ENCODE results near the gene NKAIN2.

NKAIN2 gene

GRCh38 chr6:124798942-124799496 lies 995.4 kb downstream of the NKAIN2 start:
- peak; percentile 30 for TF ChIP-seq CTCF (IDR thresholded peaks at IDR 0.05; ENCODE audit: low read depth, low read length)
- H3K4me3 ChIP-seq (ENCODE audit: low read depth, low read length) = no peak overlapping the region
- DNase-seq (ENCODE audit: low read depth, low spot score) = no peak
- in situ Hi-C loops (cut with HindIII; ENCODE audit: low sequenced_read_pairs) = no loop called here

- H3K4me3 ChIP-seq (ENCODE audit: low read depth, low read length) = no peak overlapping the region
- DNase-seq (ENCODE audit: low read depth, low spot score) = no peak
- in situ Hi-C loops (cut with HindIII; ENCODE audit: low sequenced_read_pairs) = no loop called here
- no peak for TF ChIP-seq CTCF (IDR thresholded peaks at IDR 0.05; ENCODE audit: low read depth, low read length)
Observed at GRCh38 chr6:124799638-124800037, 996.0 kb downstream of the NKAIN2 start.

- no peak overlapping the region for H3K4me3 ChIP-seq (ENCODE audit: low read depth, low read length)
- TF ChIP-seq CTCF (IDR thresholded peaks at IDR 0.05; ENCODE audit: low read depth, low read length) = no peak
- in situ Hi-C loops (cut with HindIII; ENCODE audit: low sequenced_read_pairs) = no loop called here
- DNase-seq (ENCODE audit: low read depth, low spot score) = no peak
Observed at GRCh38 chr6:124800222-124800621, 996.6 kb downstream of the NKAIN2 start.

- TF ChIP-seq CTCF (IDR thresholded peaks at IDR 0.05; ENCODE audit: low read depth, low read length) = no peak
- H3K4me3 ChIP-seq (ENCODE audit: low read depth, low read length) = no peak overlapping the region
- DNase-seq (ENCODE audit: low read depth, low spot score) = no peak
- in situ Hi-C loops (cut with HindIII; ENCODE audit: low sequenced_read_pairs) = no loop called here
Observed at GRCh38 chr6:124812067-124812466, 1008.4 kb downstream of the NKAIN2 start.

GRCh38 chr6:124819346-124819745 lies 1015.7 kb downstream of the NKAIN2 start:
- in situ Hi-C loops (cut with HindIII; ENCODE audit: low sequenced_read_pairs) = no loop called here
- no peak for DNase-seq (ENCODE audit: low read depth, low spot score)
- H3K4me3 ChIP-seq (ENCODE audit: low read depth, low read length) = no peak overlapping the region
- no peak for TF ChIP-seq CTCF (IDR thresholded peaks at IDR 0.05; ENCODE audit: low read depth, low read length)

GRCh38 chr6:124822204-124822613 lies 1018.5 kb downstream of the NKAIN2 start:
- no peak overlapping the region for H3K4me3 ChIP-seq (ENCODE audit: low read depth, low read length)
- TF ChIP-seq CTCF (IDR thresholded peaks at IDR 0.05; ENCODE audit: low read depth, low read length) = no peak
- DNase-seq (ENCODE audit: low read depth, low spot score) = no peak
- in situ Hi-C loops (cut with HindIII; ENCODE audit: low sequenced_read_pairs) = no loop called here

GRCh38 chr6:124822721-124823120 lies 1019.1 kb downstream of the NKAIN2 start:
- no peak overlapping the region for H3K4me3 ChIP-seq (ENCODE audit: low read depth, low read length)
- in situ Hi-C loops (cut with HindIII; ENCODE audit: low sequenced_read_pairs) = no loop called here
- DNase-seq (ENCODE audit: low read depth, low spot score) = no peak
- TF ChIP-seq CTCF (IDR thresholded peaks at IDR 0.05; ENCODE audit: low read depth, low read length) = no peak
